Stimulated activated CD4-positive, alpha-beta T cell treated with anti-CD3 and anti-CD28 coated beads, Interleukin-15, amount 100 ng/mL, for 48 hours (primary cell): ENCODE data around the gene CTNNBL1.
"Not testable (repeated sequence)": the region's sequence is repeated elsewhere in the genome, so short reads cannot be mapped to it uniquely, and the experiment has no call there.

Source experiments
- DNase-seq, 2 donors: peaks; one replicate each; pipeline ENCODE4 v3.0.0-alpha.2; 2020; ENCODE audit warnings: low read depth in 2 of 2

CTNNBL1 gene

GRCh38 chr20:37850724-37851355 is 157.0 kb downstream of the CTNNBL1 start:
- no peak for DNase-seq

- no peak for DNase-seq
Observed at GRCh38 chr20:37852666-37853065, 158.8 kb downstream of the CTNNBL1 start.

DNA sequence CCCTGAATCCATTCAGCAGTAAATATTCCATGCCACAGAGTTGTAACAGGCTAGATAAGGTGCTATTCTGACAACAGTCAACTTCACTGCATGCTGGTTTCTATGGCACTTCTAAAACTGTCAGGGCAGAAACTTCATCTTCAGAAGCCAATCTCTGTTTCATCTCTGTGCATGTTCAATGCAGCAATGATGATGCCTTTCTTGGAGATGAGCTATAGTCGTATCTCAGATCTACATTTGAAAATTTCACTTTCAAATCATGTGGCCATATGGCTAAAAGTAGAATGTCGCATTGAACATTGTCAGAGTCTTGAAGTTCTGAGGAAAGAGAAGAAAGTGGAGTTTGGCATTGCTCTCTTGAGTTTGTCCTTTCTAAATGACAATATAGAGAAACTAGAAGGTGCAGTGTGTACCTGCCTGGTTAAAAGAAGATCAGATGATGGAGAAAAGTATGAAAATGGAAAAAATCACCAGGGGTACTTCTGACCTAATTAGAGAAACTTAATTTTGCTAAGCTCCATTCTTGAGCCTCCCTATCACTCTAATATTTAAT is 160.1 kb downstream of the CTNNBL1 start:
- DNase-seq, result no peak

DNA sequence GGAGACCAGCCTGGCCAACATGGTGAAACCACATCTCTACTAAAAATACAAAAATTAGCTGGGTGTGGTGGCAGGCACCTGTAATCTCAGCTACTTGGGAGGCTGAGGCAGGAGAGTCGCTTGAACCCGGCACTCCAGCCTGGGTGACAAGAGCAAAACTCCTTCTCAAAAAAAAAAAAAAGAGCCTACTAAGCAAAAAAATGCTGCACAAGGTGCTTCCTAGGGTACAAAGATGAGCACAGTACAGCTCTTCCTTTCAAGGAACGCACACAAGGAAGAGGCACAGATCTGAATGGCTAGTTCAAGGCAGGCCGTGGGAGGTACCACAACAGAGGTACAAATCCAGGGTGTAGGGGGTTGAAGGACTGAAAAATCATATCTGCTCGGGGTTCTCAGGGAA is 162.2 kb downstream of the CTNNBL1 start:
- not testable (repeated sequence) for DNase-seq

DNA sequence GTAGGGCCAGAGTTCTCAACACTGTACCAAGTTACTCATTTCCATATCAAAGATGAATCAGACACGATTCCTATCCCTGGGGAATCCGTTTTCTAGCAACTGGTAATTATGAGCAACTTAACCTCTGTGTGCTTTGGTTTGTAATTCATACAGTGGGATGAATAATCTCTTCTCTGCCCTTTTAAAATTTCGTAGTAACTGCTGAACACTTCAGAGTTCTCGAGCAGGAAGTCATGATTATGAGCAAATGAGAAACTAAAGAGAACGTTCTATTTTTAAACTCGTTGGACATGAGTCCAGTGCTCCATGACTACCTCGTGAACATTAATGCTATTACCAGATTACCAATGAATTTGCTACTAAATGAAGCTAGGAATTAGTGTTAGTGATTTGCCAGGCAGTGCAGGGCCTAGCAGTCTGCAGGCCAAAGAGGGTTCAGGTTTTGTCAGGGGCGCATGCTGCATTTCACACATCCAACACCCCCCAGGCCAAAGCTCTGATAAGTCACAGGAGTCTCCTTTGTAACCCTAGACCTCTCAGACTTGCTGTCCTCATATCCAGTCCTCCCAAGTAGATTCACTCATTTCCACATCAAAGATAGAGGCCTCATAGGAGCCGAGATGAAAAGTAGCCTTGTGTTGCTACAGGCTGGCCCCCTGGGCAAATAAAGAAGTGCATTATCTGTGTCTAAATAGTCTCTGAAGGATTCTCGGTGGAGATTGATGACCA is 163.3 kb downstream of the CTNNBL1 start:
- no peak for DNase-seq

DNA sequence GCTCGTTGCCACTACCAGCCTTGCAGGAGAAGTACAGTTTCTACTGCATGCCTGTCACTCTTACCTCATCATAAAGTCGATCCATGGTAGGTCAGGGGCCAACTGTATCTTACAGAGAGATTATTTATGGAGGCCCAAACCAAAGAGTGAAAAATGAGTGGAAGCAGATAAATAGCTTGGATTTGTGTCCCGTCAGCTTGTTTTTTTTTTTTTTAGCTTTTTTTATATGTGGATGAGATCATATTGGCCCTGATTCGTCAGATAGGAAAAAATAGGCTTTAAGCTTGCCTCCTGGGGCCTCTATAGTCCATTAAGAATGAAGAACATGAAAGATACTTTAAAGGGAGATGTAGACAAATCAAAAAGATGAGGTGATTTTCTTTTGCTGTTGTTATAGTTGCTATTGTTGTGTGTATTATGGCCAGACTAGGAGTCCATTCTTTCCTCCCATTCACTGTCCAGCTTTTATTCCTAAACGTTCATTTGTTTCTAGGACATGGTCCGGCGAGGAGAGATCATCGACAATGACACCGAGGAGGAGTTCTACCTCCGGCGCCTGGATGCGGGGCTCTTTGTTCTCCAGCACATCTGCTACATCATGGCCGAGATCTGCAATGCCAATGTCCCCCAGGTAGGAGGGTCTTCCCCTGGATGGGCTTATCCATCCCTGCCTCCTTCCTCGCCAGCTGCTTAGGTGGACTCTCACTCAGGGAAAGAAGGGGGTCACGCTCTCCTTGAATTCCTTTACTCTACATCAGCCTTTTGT is 165.8 kb downstream of the CTNNBL1 start:
- no peak for DNase-seq

DNA sequence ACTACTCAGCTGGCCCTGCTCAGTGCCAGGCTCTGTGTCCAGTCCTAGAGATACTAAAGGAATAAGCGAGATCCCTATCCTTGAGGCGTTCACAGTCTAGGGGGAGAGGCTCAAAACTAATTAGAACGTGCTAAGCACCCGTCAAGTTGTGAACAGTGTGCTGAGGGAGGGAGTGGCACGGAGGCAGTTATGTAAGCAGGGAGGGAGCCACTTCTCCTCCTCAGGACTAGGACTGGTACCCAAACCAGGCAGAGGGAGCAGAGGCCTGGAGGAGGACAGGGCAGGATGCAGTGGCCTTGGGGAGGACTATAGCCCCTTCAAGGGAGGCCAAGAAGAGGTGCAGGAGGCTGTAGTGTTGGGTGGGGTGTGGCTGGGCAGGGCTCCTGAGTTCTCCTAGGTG is 169.5 kb downstream of the CTNNBL1 start:
- DNase-seq, result no peak

GRCh38 chr20:37864298-37864697 is 170.5 kb downstream of the CTNNBL1 start:
- no peak for DNase-seq

GRCh38 chr20:37866051-37866450 is 172.2 kb downstream of the CTNNBL1 start:
- no peak for DNase-seq

DNA sequence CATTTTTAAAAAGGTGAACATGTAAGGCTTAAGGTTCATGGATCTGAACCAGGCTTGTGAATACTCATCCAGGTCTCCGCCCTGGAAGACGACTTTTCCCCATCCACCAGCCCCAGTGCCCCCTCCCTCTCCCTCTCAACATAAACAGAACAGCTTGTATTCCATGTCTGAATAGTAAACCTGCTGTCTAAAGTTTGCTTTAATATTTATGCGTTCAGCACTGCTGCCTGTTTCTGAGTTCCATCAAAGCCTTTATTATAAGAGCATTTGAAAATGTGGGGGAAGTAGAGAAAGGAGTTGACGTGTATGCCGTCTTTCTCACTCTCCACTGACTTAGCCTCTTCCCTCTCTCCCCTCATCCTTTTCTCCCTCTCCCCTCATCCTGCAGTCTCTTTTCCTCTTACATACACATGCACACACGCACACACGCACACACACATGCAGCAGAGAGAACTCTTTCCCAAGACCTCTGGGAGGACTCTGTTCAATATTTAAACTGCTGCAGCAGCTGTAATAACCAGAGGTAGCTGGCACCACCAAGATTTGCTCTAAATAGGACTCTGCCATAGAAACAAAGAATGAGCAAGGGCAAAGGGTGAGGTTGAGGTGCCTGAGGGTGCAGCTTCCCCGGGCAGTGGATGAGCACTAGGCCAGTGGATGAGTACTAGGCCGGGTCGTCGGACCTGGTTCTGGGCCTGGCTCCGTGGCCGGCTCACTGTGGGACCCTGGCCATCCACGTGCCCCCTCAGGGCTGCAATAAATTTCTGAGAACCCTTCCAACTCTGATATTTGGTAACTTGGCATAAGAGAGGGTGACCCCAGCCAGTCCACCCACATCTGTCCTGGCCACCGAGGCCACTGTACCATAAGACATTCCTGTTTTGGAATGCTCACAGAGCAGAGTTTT is 173.7 kb downstream of the CTNNBL1 start:
- DNase-seq, result no peak

DNA sequence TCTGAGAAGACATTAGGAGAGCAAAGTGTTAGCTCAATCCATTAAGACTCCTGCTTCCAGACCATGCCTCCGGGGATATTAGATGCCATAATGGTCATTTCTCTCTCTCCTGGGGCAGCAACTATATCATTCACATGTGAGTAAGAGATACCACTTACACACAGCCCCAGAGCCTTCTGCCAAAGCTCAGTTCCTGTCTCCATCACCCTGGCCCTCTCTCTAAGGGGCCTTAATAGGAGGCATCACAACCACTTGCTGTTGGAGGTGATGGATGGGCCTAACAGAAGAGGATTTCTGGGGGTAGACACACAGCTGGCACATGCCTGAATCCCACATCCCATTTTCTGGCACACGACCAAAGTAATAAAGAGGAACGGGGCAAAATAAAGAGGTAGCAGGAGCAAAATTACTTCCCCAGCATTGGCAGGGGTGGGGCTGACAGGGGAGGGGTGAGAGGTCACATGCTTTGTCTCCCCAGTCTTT is 175.1 kb downstream of the CTNNBL1 start:
- no peak for DNase-seq

GRCh38 chr20:37869334-37869861 is 175.6 kb downstream of the CTNNBL1 start:
- DNase-seq, result no peak

DNA sequence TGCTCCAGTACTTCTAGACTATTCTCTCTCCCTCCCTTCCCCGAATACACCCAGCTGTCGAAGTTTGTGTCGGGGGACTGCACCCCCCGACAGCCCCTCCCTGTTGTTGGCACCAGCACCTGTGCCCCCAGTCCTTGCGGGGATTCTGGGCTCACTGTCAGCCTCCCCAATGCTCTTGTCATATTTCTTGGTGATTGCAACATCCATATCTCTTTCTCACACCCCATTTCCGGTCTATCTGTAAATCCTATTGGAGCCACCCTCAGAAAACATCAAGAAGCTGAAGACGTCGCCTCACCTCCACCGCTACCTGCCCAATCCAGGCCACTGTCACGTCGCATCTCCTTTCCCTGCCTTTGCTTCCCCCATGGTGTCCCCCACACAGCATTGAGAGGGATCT is 176.5 kb downstream of the CTNNBL1 start:
- DNase-seq, result no peak

DNA sequence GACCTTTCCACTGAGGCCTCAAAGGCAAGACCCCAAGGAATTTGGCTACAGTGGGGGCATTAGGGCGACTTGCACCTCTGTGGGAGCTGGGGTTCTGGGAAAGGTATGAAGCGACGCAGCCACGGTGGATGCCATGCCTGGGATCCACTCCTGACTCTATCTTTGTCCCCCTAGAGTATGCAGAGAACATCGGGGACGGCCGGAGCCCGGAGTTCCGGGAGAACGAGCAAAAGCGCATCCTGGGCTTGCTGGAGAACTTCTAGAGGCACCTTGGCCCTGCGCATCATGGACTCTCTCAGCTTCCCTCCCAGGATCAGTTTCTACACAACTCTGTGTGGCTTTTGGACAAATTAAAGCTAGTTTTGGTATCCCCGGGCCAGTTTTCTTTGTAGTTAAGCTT is 177.9 kb downstream of the CTNNBL1 start:
- DNase-seq, result no peak

- DNase-seq, result no peak
Observed at GRCh38 chr20:37872161-37872560, 178.3 kb downstream of the CTNNBL1 start.

- no peak for DNase-seq
Observed at GRCh38 chr20:37873884-37874283, 180.1 kb downstream of the CTNNBL1 start.

GRCh38 chr20:37875460-37876175 is 181.8 kb downstream of the CTNNBL1 start:
- no peak for DNase-seq

DNA sequence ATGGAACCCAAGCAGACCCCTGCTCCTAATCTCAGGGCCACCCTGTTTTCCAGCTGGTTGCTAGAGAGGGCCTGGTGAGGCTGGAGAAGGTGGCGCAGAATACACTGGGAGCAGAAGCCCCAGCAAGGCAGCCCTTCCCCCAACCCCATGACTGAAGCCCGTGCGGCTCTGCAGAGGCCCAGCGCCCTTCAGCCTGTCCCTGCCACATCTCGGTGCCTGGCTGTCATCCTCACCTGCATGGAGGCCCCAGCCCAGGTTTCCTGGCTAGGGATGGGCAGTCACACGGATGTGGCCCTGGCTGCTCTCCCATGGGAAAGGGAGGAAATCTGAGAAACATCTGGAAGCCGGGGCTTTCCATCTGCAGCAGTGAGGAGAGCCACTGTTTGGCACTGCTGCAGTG is 183.0 kb downstream of the CTNNBL1 start:
- DNase-seq, result no peak

GRCh38 chr20:37877832-37878772 is 184.3 kb downstream of the CTNNBL1 start:
- no peak for DNase-seq
